Right lobe of liver (tissue), 6 donors: Measurements from ENCODE around the gene RAB5B. TPM values are rescaled to one million over a fixed set of nuclear protein-coding genes. Genes with fewer than 3 reads are reported as not detected.
A peak's percentile ranks its signal among the peaks of the same experiment; 100 is the strongest.

Experiments used
- ATAC-seq, 4 donors: fragments of 200-7000 bp; cut with Tn5 transposase; one replicate each; pipeline ENCODE4 v1.9.1; 2020; ENCODE audit warnings: mild to moderate bottlenecking in 4 of 4, moderate library complexity in 4 of 4
- DNase-seq, 3 donors: peaks; one replicate each; pipeline ENCODE4 v3.0.0-alpha.2; 2020
- H3K27ac ChIP-seq, 3 donors: fragments of 200-600 bp; one replicate each; pipeline ENCODE4 v1.8.0; 2022
- H3K27me3 ChIP-seq, 2 donors: fragments of 200-600 bp; one replicate each; pipeline ENCODE4 v1.8.0; 2022
- H3K36me3 ChIP-seq, 4 donors: fragments of 200-600 bp; sonication (generic) in 1 of 4; one replicate each; pipeline versions ENCODE4 v1.5.1 to v1.8.0; 2017 to 2022; ENCODE audit warnings: control low read depth in 1 of 4
- H3K4me1 ChIP-seq, 4 donors: fragments of 200-600 bp; sonication (generic) in 1 of 4; one replicate each; pipeline versions ENCODE4 v1.5.1 to v1.8.0; 2017 to 2022; ENCODE audit warnings: control low read depth in 1 of 4
- H3K4me3 ChIP-seq, 3 donors: fragments of 200-600 bp; one replicate each; pipeline ENCODE4 v1.8.0; 2022
- H3K9me3 ChIP-seq, 4 donors: fragments of 200-600 bp; sonication (generic) in 1 of 4; one replicate each; pipeline versions ENCODE4 v1.5.1 to v1.8.0; 2017 to 2022; ENCODE audit warnings: control low read depth in 1 of 4
- POLR2A ChIP-seq: fragments of 450-650 bp; IDR thresholded peaks from one replicate; pipeline ENCODE4 v1.6.1; 2017; ENCODE audit warnings: antibody characterized with exemption, mild to moderate bottlenecking
- WGBS: methylation state at CpG from one replicate; pipeline ENCODE4 v1.1.6; 2018; ENCODE audit warnings: low coverage, low lambda C conversion rate; ENCODE audit not compliant: insufficient coverage; ENCODE audit errors: missing lambda C conversion rate; 5-methylcytosine and 5-hydroxymethylcytosine counted together
- intact Hi-C, 2 donors: fragments of 100-400 bp; cut with DNase I; formaldehyde crosslinking; loops; one replicate each; pipeline versions ENCODE4 v1.11.2 to v1.14.1; 2022
- total RNA-seq, 6 experiments: library from RNA; depleted of rRNA in 2 of 6; stranded (reverse); fragments of >200 nt in 2 of 6; fragmentation: NEBNext Ultra II Directional in 3 of 6; extraction: Animal tissue kit (Norgen Biotek cat#: 25700) in 3 of 6; gene quantifications; one replicate each; pipeline versions ENCODE4 v1.1.0 to v1.2.4, GENCODE V29; 2016 to 2023
- TF ChIP-seq, protein P1 (sequence below), 4 donors: fragments of 200-600 bp in 3 of 4; fragments of 450-650 bp in 1 of 4; IDR thresholded peaks; one replicate each; pipeline versions ENCODE4 v1.5.1 to v1.8.0; 2016 to 2022; ENCODE audit warnings: antibody characterized with exemption in 4 of 4, mild to moderate bottlenecking in 2 of 4
- donor health status: DM: no; HTN: yes; CAD: no.
- donor health status: DM: no; HTN: no; CAD: no.
- donor health status: DM: no; HTN: no; CAD: no.
- donor health status: DM: no; HTN: yes; CAD: no.
- donor health status: DM: no; HTN: yes; CAD: no.

The RAB5B gene
- total RNA-seq, 6 experiments from 2014 or later = 36.5 to 60.7 (median 51.6) TPM

DNA sequence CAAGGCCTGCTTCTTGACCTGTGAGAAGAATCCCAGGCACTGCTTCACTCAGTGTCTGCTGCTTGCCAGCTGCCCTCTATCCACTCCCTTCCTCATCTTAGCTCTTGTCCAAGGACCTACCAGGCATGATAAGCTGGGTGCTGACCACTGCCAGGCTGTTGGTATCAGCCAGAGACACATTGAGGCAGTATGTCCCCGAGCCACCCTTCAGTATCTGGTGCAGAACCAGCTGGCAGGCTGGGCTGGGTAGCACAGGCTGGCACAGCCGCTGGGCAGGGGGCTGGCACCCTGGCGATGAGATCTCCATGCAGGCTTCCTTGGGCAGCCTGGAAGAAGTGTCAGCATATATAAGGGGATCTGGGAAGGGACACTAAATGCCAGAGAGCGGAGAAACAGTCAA, 18.5 kb upstream of the RAB5B start:
- no CpG with 5 or more reads among the region's 4 CpGs for WGBS
- ATAC-seq (peak in 1 of 4 donors; percentile 6), DNase-seq (no peak)
- H3K4me1 ChIP-seq = no peaks in the 10 kb centered on the region
- no peak overlapping the region for H3K27ac ChIP-seq
- no peaks in the 10 kb centered on the region for H3K9me3 ChIP-seq
- no peaks in the 10 kb centered on the region for H3K27me3 ChIP-seq
- no peaks in the 10 kb centered on the region for H3K36me3 ChIP-seq
- no peak for TF ChIP-seq POLR2A
- TF ChIP-seq, protein P1, sequence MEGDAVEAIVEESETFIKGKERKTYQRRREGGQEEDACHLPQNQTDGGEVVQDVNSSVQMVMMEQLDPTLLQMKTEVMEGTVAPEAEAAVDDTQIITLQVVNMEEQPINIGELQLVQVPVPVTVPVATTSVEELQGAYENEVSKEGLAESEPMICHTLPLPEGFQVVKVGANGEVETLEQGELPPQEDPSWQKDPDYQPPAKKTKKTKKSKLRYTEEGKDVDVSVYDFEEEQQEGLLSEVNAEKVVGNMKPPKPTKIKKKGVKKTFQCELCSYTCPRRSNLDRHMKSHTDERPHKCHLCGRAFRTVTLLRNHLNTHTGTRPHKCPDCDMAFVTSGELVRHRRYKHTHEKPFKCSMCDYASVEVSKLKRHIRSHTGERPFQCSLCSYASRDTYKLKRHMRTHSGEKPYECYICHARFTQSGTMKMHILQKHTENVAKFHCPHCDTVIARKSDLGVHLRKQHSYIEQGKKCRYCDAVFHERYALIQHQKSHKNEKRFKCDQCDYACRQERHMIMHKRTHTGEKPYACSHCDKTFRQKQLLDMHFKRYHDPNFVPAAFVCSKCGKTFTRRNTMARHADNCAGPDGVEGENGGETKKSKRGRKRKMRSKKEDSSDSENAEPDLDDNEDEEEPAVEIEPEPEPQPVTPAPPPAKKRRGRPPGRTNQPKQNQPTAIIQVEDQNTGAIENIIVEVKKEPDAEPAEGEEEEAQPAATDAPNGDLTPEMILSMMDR (IDR thresholded peaks at IDR 0.05) = no peak
- no peak overlapping the region for H3K4me3 ChIP-seq
- intact Hi-C loops = no loop called here

- intact Hi-C loops = no loop called here
- Histone ChIP-seq H3K9me3 (no peaks in the 10 kb centered on the region), H3K27me3 (no peaks in the 10 kb centered on the region), H3K36me3 (no peaks in the 10 kb centered on the region), H3K27ac (no peak overlapping the region), H3K4me1 (no peaks in the 10 kb centered on the region), H3K4me3 (no peak overlapping the region)
- 78% methylated on average over 3 of the region's 6 CpGs for WGBS
- ATAC-seq (peak in 2 of 4 donors; percentile 17 to 32), DNase-seq (no peak)
- TF ChIP-seq, protein P1 (IDR thresholded peaks at IDR 0.05) = no peak
- no peak for TF ChIP-seq POLR2A
These were observed 17.9 kb upstream of the RAB5B start for GRCh38 chr12:55955800-55956508.

- H3K9me3 ChIP-seq = no peaks in the 10 kb centered on the region
- H3K4me1 ChIP-seq = no peaks in the 10 kb centered on the region
- intact Hi-C loops = no loop called here
- TF ChIP-seq, protein P1 (IDR thresholded peaks at IDR 0.05) = no peak
- WGBS = 50% methylated on average over 1 of the region's 5 CpGs
- peak in 1 of 4 donors; percentile 13 for ATAC-seq
- H3K4me3 ChIP-seq = no peak overlapping the region
- H3K27ac ChIP-seq = no peak overlapping the region
- H3K36me3 ChIP-seq = no peaks in the 10 kb centered on the region
- no peak for DNase-seq
- H3K27me3 ChIP-seq = no peaks in the 10 kb centered on the region
These were observed 16.6 kb upstream of the RAB5B start for GRCh38 chr12:55957106-55957859.

DNA sequence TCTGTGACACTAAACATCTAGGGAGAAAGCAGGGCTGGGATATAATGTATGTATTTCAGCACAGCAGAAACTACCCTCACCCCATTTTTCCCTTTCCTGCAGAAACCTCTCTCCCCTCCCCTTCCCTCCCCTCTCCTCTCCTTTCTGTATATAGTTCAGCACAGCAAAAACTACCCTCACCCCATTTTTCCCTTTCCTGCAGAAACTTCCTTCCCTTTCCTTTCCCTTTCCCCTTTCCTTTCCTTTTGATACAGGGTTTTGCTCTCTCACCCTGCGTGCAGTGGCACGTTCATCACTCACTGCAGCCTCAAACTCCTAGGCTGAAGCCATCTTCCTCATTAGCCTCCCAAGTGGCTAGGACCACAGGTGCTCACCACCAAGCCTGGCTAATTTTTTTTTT, 10.1 kb upstream of the RAB5B start:
- Histone ChIP-seq H3K36me3 (no peaks in the 10 kb centered on the region), H3K27me3 (no peaks in the 10 kb centered on the region), H3K4me1 (peaks cover 0 to 12% (median 3%) of the 10 kb centered on the region in 4 donors), H3K4me3 (no peak overlapping the region), H3K9me3 (no peaks in the 10 kb centered on the region), H3K27ac (no peak overlapping the region)
- no peak for DNase-seq
- TF ChIP-seq, protein P1 (IDR thresholded peaks at IDR 0.05) = no peak
- no peak for TF ChIP-seq POLR2A
- WGBS = 52% methylated on average over 2 of the region's 2 CpGs
- ATAC-seq = no peak
- intact Hi-C loops = no loop called here
